Fibroblast of lung (primary cell): ENCODE results near the gene CLIC1. TPM values are rescaled to one million over a fixed set of nuclear protein-coding genes. Genes with fewer than 3 reads are reported as not detected.

ENCODE experiments used
- DNase-seq, 2 donors: peaks; one replicate each; pipeline versions ENCODE4 v3.0.0 to v3.0.0-alpha.2; 2010; ENCODE audit warnings: low read depth in 2 of 2
- H2AFZ ChIP-seq: 2 replicates; pipeline ENCODE4 v1.5.1; 2012; ENCODE audit warnings: low read length, control low read depth, inconsistent platforms
- H3K27ac ChIP-seq: 2 replicates; pipeline ENCODE4 v1.5.1; 2011; ENCODE audit warnings: low read length, control low read depth; ENCODE audit not compliant: insufficient read depth
- H3K27me3 ChIP-seq: 2 replicates; pipeline ENCODE4 v1.5.1; 2011; ENCODE audit warnings: mild to moderate bottlenecking, low read length; ENCODE audit not compliant: control insufficient read depth, insufficient read depth
- H3K36me3 ChIP-seq: 2 replicates; pipeline ENCODE4 v1.5.1; 2011; ENCODE audit warnings: low read length; ENCODE audit not compliant: control insufficient read depth, insufficient read depth
- H3K4me1 ChIP-seq: 2 replicates; pipeline ENCODE4 v1.5.1; 2011; ENCODE audit warnings: low read length; ENCODE audit not compliant: control insufficient read depth, insufficient read depth; ENCODE audit errors: extremely low read depth
- H3K4me2 ChIP-seq: 2 replicates; pipeline ENCODE4 v1.5.1; 2011; ENCODE audit warnings: low read length, control low read depth; ENCODE audit not compliant: insufficient read depth; ENCODE audit errors: extremely low read depth
- H3K4me3 ChIP-seq, 4 experiments: fragments of 200-600 bp in 1 of 4; sonication (generic) in 1 of 4; replicated peaks in 1 of 4; 2 replicates each; pipeline ENCODE4 v1.5.1; 2011 to 2016; ENCODE audit warnings: low read length in 4 of 4, low read depth in 3 of 4, mild to moderate bottlenecking in 3 of 4, control low read depth in 2 of 4, inconsistent platforms in 1 of 4, mixed read lengths in 1 of 4; ENCODE audit not compliant: insufficient read depth in 1 of 4; ENCODE audit errors: control extremely low read depth in 1 of 4
- H3K79me2 ChIP-seq: 2 replicates; pipeline ENCODE4 v1.5.1; 2012; ENCODE audit warnings: mild to moderate bottlenecking, low read length, inconsistent platforms; ENCODE audit not compliant: control insufficient read depth, insufficient read depth
- H3K9ac ChIP-seq: 2 replicates; pipeline ENCODE4 v1.5.1; 2011; ENCODE audit warnings: mild to moderate bottlenecking, low read length, control low read depth; ENCODE audit not compliant: insufficient read depth
- H3K9me3 ChIP-seq: 2 replicates; pipeline ENCODE4 v1.5.1; 2012; ENCODE audit warnings: low read depth, low read length; ENCODE audit not compliant: control insufficient read depth, insufficient read depth
- H4K20me1 ChIP-seq: 2 replicates; pipeline ENCODE4 v1.5.1; 2011; ENCODE audit warnings: low read length; ENCODE audit not compliant: control insufficient read depth, insufficient read depth; ENCODE audit errors: extremely low read depth
- CTCF ChIP-seq, 2 donors: IDR thresholded peaks in 1 of 2; conservative IDR thresholded peaks in 1 of 2; 1 replicate in 1 of 2; 2 replicates in 1 of 2; pipeline ENCODE4 v1.5.1; 2011 to 2012; ENCODE audit warnings: low read length in 2 of 2, control low read depth in 1 of 2, inconsistent platforms in 1 of 2, low read depth in 1 of 2, mild to moderate bottlenecking in 1 of 2
- EZH2 ChIP-seq: IDR thresholded peaks from 2 replicates; pipeline ENCODE4 v1.5.1; 2012; ENCODE audit warnings: low read length, control low read depth, mild to moderate bottlenecking; ENCODE audit errors: missing control alignments
- polyA plus RNA-seq, 2 donors: library from polyadenylated mRNA; depleted of rRNA in 1 of 2; stranded (reverse) in 1 of 2; unstranded in 1 of 2; fragments of >200 nt; gene quantifications; 2 replicates each; pipeline ENCODE4 v1.2.1, GENCODE V29; 2011 to 2012; ENCODE audit warnings: missing spikeins in 1 of 2
- total RNA-seq: library from RNA; depleted of rRNA; stranded (reverse); fragments of >200 nt; gene quantifications from 2 replicates; pipeline ENCODE4 v1.2.1, GENCODE V29; 2014

The CLIC1 gene
- total and polyA plus RNA-seq, 2 donors (not counting 1 experiment from before 2014, with no cell fraction given), result 615 to 639 TPM

- Histone ChIP-seq H3K27me3 (peaks cover 24% of the 10 kb centered on the region), H2AFZ (no peak within 1 kb of the TSS), H3K4me3 (no peak within 1 kb of the TSS), H4K20me1 (no peaks in the 10 kb centered on the region), H3K9me3 (no peaks in the 10 kb centered on the region), H3K9ac (no peak within 1 kb of the TSS), H3K79me2 (no peaks in the 10 kb centered on the region), H3K4me2 (no peak within 1 kb of the TSS), H3K4me1 (no peaks in the 10 kb centered on the region), H3K27ac (no peak within 1 kb of the TSS), H3K36me3 (no peaks in the 10 kb centered on the region)
- TF ChIP-seq CTCF (conservative IDR thresholded peaks at IDR 0.05 in 1 of 2, IDR thresholded peaks at IDR 0.05 in 1 of 2; ENCODE audit: low read depth in 1 of 2, low read length in 2 of 2) (no peak), EZH2 (no peak)
- no peak for DNase-seq
These were observed 21.0 kb downstream of the CLIC1 start, which contains the start of gene LY6G6D for GRCh38 chr6:31715022-31715958. TSS of gene LY6G6D (plus strand) at chr6:31715348. CDS start at chr6:31715356, 8 bp downstream.

- no peaks in the 10 kb centered on the region for H3K36me3 ChIP-seq
- no peaks in the 10 kb centered on the region for H4K20me1 ChIP-seq
- H3K4me3 ChIP-seq, result no peak overlapping the region
- no peak overlapping the region for H3K27ac ChIP-seq
- no peaks in the 10 kb centered on the region for H3K4me1 ChIP-seq
- H3K9me3 ChIP-seq, result no peaks in the 10 kb centered on the region
- H3K9ac ChIP-seq, result no peak overlapping the region
- no peak for TF ChIP-seq EZH2
- no peak for TF ChIP-seq CTCF (conservative IDR thresholded peaks at IDR 0.05 in 1 of 2, IDR thresholded peaks at IDR 0.05 in 1 of 2; ENCODE audit: low read depth in 1 of 2, low read length in 2 of 2)
- no peaks in the 10 kb centered on the region for H3K79me2 ChIP-seq
- no peak overlapping the region for H2AFZ ChIP-seq
- peaks cover 24% of the 10 kb centered on the region for H3K27me3 ChIP-seq
- DNase-seq, result no peak
- no peak overlapping the region for H3K4me2 ChIP-seq
These were observed 22.2 kb downstream of the CLIC1 start for GRCh38 chr6:31713991-31714684.

- no peaks in the 10 kb centered on the region for H3K79me2 ChIP-seq
- H3K4me1 ChIP-seq, result no peaks in the 10 kb centered on the region
- no peak for TF ChIP-seq EZH2
- no peak for TF ChIP-seq CTCF (conservative IDR thresholded peaks at IDR 0.05 in 1 of 2, IDR thresholded peaks at IDR 0.05 in 1 of 2; ENCODE audit: low read depth in 1 of 2, low read length in 2 of 2)
- no peak overlapping the region for H3K9ac ChIP-seq
- no peaks in the 10 kb centered on the region for H3K9me3 ChIP-seq
- H3K4me3 ChIP-seq, result no peak overlapping the region
- H3K4me2 ChIP-seq, result no peak overlapping the region
- H3K36me3 ChIP-seq, result no peaks in the 10 kb centered on the region
- H3K27me3 ChIP-seq, result peaks cover 24% of the 10 kb centered on the region
- H4K20me1 ChIP-seq, result no peaks in the 10 kb centered on the region
- no peak overlapping the region for H2AFZ ChIP-seq
- no peak for DNase-seq
- H3K27ac ChIP-seq, result no peak overlapping the region
These were observed 22.9 kb downstream of the CLIC1 start for GRCh38 chr6:31713465-31713864.
